ENCODE measurements around the gene ASB6. TPM values are rescaled to one million over a fixed set of nuclear protein-coding genes. Genes with fewer than 3 reads are reported as not detected.

Gene ASB6
- total and polyA plus RNA-seq, 2 of the 13 experiments (the other 11 are each of a cell fraction or from before 2014, with no cell fraction given): 8.2 to 8.4 TPM

DNA sequence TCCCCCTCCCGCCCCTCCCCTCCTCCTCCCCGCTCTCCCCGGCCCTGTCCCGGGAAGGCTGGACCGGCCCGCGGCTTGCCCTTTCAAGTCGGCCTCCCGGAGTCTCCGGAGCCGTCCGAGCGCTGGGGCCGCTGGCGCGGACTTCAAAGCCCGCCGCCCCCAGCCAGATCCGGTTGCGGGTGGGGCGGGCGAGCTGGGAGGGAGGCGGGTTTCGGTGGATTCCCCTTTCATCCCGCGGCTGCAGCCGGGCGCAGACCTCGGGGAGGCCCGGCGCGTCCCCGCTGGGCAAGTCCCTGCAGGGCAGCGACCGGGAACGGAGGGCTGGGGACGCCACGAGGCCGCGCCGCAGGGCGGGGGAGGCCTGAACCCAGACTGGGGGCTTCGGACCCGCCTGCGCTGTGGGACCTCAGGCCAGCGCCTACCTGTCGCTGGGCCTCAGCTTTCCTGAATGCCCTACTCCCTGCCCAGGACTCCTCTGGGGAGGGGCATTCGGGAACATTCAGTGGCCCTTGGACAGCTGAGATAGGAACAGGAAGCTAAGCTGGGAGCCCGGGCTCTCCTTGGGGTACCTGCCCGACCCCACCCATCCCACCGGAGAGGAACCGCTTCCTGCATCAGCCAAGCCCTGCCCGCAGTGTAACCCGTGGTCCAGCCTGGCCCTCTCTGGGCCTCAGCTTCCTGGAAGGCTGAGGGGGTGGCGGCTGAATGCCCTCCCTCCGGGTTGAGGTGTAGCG is 44.4 kb downstream of the ASB6 start (continued):
- TF ChIP-seq, protein P1, sequence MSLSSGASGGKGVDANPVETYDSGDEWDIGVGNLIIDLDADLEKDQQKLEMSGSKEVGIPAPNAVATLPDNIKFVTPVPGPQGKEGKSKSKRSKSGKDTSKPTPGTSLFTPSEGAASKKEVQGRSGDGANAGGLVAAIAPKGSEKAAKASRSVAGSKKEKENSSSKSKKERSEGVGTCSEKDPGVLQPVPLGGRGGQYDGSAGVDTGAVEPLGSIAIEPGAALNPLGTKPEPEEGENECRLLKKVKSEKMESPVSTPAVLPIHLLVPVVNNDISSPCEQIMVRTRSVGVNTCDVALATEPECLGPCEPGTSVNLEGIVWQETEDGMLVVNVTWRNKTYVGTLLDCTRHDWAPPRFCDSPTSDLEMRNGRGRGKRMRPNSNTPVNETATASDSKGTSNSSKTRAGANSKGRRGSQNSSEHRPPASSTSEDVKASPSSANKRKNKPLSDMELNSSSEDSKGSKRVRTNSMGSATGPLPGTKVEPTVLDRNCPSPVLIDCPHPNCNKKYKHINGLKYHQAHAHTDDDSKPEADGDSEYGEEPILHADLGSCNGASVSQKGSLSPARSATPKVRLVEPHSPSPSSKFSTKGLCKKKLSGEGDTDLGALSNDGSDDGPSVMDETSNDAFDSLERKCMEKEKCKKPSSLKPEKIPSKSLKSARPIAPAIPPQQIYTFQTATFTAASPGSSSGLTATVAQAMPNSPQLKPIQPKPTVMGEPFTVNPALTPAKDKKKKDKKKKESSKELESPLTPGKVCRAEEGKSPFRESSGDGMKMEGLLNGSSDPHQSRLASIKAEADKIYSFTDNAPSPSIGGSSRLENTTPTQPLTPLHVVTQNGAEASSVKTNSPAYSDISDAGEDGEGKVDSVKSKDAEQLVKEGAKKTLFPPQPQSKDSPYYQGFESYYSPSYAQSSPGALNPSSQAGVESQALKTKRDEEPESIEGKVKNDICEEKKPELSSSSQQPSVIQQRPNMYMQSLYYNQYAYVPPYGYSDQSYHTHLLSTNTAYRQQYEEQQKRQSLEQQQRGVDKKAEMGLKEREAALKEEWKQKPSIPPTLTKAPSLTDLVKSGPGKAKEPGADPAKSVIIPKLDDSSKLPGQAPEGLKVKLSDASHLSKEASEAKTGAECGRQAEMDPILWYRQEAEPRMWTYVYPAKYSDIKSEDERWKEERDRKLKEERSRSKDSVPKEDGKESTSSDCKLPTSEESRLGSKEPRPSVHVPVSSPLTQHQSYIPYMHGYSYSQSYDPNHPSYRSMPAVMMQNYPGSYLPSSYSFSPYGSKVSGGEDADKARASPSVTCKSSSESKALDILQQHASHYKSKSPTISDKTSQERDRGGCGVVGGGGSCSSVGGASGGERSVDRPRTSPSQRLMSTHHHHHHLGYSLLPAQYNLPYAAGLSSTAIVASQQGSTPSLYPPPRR (CRISPR knock-in tag; IDR thresholded peaks at IDR 0.05; ENCODE audit: borderline replicate concordance): peak; percentile 85; the same call in 1 of the 2 replicates
- peak; percentile 85; the same call in 1 of the 2 replicates for TF ChIP-seq RCOR2 (CRISPR knock-in tag; IDR thresholded peaks at IDR 0.05)
- TF ChIP-seq TP53 (CRISPR knock-in tag; conservative IDR thresholded peaks at IDR 0.05): peak; percentile 83; the same call in 1 of the 2 replicates
- TF ChIP-seq ZNF883 (CRISPR knock-in tag; IDR thresholded peaks at IDR 0.05; ENCODE audit: not compliant biosample characterization): no peak
- peak; percentile 71; the same call in 1 of the 2 replicates for TF ChIP-seq ZNF775 (CRISPR knock-in tag; IDR thresholded peaks at IDR 0.05; ENCODE audit: borderline replicate concordance)
- TF ChIP-seq, protein P2, sequence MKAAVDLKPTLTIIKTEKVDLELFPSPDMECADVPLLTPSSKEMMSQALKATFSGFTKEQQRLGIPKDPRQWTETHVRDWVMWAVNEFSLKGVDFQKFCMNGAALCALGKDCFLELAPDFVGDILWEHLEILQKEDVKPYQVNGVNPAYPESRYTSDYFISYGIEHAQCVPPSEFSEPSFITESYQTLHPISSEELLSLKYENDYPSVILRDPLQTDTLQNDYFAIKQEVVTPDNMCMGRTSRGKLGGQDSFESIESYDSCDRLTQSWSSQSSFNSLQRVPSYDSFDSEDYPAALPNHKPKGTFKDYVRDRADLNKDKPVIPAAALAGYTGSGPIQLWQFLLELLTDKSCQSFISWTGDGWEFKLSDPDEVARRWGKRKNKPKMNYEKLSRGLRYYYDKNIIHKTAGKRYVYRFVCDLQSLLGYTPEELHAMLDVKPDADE (CRISPR knock-in tag; IDR thresholded peaks at IDR 0.05): 0 out of 2 replicates have a peak, but pooled peaks have one; percentile 76
- peak; percentile 92; the same call in 1 of the 2 replicates for TF ChIP-seq RELA (CRISPR knock-in tag; IDR thresholded peaks at IDR 0.05)
- TF ChIP-seq, protein P3, sequence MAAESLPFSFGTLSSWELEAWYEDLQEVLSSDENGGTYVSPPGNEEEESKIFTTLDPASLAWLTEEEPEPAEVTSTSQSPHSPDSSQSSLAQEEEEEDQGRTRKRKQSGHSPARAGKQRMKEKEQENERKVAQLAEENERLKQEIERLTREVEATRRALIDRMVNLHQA (CRISPR knock-in tag; IDR thresholded peaks at IDR 0.05): no peak
- peak; percentile 52; the same call in 1 of the 2 replicates for TF ChIP-seq KMT2A (CRISPR knock-in tag; IDR thresholded peaks at IDR 0.05)
- no peak for TF ChIP-seq ZNF7 (CRISPR knock-in tag; IDR thresholded peaks at IDR 0.05)
- TF ChIP-seq YEATS4 (CRISPR knock-in tag; IDR thresholded peaks at IDR 0.05; ENCODE audit: borderline replicate concordance): peak; percentile 87
- TF ChIP-seq CBX1 (IDR thresholded peaks at IDR 0.05; ENCODE audit: low read depth): no peak
- peak; percentile 66; the same call in 1 of the 2 replicates for TF ChIP-seq SPEN (CRISPR knock-in tag; IDR thresholded peaks at IDR 0.05; ENCODE audit: low read depth)
- TF ChIP-seq, protein P4, sequence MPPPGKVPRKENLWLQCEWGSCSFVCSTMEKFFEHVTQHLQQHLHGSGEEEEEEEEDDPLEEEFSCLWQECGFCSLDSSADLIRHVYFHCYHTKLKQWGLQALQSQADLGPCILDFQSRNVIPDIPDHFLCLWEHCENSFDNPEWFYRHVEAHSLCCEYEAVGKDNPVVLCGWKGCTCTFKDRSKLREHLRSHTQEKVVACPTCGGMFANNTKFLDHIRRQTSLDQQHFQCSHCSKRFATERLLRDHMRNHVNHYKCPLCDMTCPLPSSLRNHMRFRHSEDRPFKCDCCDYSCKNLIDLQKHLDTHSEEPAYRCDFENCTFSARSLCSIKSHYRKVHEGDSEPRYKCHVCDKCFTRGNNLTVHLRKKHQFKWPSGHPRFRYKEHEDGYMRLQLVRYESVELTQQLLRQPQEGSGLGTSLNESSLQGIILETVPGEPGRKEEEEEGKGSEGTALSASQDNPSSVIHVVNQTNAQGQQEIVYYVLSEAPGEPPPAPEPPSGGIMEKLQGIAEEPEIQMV (CRISPR knock-in tag; IDR thresholded peaks at IDR 0.05; ENCODE audit: low read depth): 0 out of 2 replicates have a peak, but pooled peaks have one; percentile 71
- TF ChIP-seq BORCS8-MEF2B (CRISPR knock-in tag; IDR thresholded peaks at IDR 0.05): no peak; the same call in none of the 2 replicates
- no peak for TF ChIP-seq REXO4 (CRISPR knock-in tag; IDR thresholded peaks at IDR 0.05; ENCODE audit: borderline replicate concordance)
- TF ChIP-seq MIXL1 (CRISPR knock-in tag; IDR thresholded peaks at IDR 0.05): peak; percentile 67; the same call in 1 of the 2 replicates
- no peak for TF ChIP-seq HCFC1 (IDR thresholded peaks at IDR 0.05; ENCODE audit: low read depth, low read length)
- TF ChIP-seq, protein P5, sequence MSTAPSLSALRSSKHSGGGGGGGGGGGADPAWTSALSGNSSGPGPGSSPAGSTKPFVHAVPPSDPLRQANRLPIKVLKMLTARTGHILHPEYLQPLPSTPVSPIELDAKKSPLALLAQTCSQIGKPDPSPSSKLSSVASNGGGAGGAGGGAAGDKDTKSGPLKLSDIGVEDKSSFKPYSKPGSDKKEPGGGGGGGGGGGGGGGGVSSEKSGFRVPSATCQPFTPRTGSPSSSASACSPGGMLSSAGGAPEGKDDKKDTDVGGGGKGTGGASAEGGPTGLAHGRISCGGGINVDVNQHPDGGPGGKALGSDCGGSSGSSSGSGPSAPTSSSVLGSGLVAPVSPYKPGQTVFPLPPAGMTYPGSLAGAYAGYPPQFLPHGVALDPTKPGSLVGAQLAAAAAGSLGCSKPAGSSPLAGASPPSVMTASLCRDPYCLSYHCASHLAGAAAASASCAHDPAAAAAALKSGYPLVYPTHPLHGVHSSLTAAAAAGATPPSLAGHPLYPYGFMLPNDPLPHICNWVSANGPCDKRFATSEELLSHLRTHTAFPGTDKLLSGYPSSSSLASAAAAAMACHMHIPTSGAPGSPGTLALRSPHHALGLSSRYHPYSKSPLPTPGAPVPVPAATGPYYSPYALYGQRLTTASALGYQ (CRISPR knock-in tag; IDR thresholded peaks at IDR 0.05): peak; percentile 97
- TF ChIP-seq ZNF468 (CRISPR knock-in tag; IDR thresholded peaks at IDR 0.05): no peak
